HL-60 (cell line): ENCODE results near the gene FAM53B.

Experiments
- DNase-seq, 2 experiments: peaks; one replicate each; pipeline ENCODE4 v3.0.0-alpha.2; 2010 to 2020; ENCODE audit warnings: low read depth in 1 of 2, low spot score in 1 of 2
- H3K27ac ChIP-seq: fragments of 250-450 bp; sonication (Bioruptor Pico); replicated peaks from 2 replicates; pipeline ENCODE4 v1.5.1; 2020; ENCODE audit warnings: mild to moderate bottlenecking, moderate library complexity
- H3K27me3 ChIP-seq: fragments of 250-450 bp; sonication (Bioruptor Pico); 2 replicates; pipeline ENCODE4 v1.5.1; 2021; ENCODE audit warnings: mild to moderate bottlenecking, moderate library complexity; ENCODE audit not compliant: insufficient read depth, poor library complexity, severe bottlenecking
- H3K4me3 ChIP-seq: replicated peaks from 2 replicates; pipeline ENCODE4 v1.5.1; 2011; ENCODE audit warnings: mild to moderate bottlenecking, control low read depth, low read length; ENCODE audit not compliant: insufficient read depth
- GABPA ChIP-seq: IDR thresholded peaks from 2 replicates; pipeline ENCODE4 v1.6.1; 2012; ENCODE audit warnings: low read depth
- POLR2AphosphoS5 ChIP-seq: IDR thresholded peaks from 2 replicates; pipeline ENCODE4 v1.6.1; 2012; ENCODE audit warnings: low read depth
- SPI1 ChIP-seq: IDR thresholded peaks from 2 replicates; pipeline ENCODE4 v1.6.1; 2012; ENCODE audit warnings: low read depth, mild to moderate bottlenecking, borderline replicate concordance
- TF ChIP-seq, protein P1 (sequence below): IDR thresholded peaks from 2 replicates; pipeline ENCODE4 v1.6.1; 2012; ENCODE audit warnings: low read depth; ENCODE audit not compliant: insufficient replicate concordance
- TF ChIP-seq, protein P2 (sequence below): IDR thresholded peaks from one replicate; pipeline ENCODE4 v1.5.1; 2011; ENCODE audit warnings: low read length, control low read depth, inconsistent platforms; ENCODE audit not compliant: insufficient read depth

The FAM53B gene

DNA sequence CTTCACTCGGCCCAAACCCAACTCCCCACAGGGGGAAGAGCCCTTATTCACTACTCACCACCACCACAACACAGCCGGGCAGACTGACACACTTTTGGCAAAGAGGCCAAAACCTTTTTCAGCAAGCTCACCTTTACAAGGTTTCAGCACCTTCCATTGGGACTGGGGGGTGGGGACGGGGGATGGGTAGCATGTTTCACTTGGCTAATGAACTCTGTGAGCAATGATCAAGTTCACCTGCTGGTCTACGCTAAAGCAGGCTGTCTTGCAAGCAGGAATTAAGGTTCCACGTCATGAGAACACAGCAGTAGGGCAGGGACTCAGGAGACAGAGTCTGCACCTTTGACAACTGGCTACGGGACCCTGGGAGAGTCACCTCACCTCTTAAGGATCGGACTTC lies 7.0 kb downstream of the FAM53B start:
- Histone ChIP-seq H3K4me3 (no peak overlapping the region), H3K27me3 (no peaks in the 10 kb centered on the region), H3K27ac (no peak overlapping the region)
- TF ChIP-seq, protein P1, sequence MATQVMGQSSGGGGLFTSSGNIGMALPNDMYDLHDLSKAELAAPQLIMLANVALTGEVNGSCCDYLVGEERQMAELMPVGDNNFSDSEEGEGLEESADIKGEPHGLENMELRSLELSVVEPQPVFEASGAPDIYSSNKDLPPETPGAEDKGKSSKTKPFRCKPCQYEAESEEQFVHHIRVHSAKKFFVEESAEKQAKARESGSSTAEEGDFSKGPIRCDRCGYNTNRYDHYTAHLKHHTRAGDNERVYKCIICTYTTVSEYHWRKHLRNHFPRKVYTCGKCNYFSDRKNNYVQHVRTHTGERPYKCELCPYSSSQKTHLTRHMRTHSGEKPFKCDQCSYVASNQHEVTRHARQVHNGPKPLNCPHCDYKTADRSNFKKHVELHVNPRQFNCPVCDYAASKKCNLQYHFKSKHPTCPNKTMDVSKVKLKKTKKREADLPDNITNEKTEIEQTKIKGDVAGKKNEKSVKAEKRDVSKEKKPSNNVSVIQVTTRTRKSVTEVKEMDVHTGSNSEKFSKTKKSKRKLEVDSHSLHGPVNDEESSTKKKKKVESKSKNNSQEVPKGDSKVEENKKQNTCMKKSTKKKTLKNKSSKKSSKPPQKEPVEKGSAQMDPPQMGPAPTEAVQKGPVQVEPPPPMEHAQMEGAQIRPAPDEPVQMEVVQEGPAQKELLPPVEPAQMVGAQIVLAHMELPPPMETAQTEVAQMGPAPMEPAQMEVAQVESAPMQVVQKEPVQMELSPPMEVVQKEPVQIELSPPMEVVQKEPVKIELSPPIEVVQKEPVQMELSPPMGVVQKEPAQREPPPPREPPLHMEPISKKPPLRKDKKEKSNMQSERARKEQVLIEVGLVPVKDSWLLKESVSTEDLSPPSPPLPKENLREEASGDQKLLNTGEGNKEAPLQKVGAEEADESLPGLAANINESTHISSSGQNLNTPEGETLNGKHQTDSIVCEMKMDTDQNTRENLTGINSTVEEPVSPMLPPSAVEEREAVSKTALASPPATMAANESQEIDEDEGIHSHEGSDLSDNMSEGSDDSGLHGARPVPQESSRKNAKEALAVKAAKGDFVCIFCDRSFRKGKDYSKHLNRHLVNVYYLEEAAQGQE = no peak
- TF ChIP-seq SPI1 = no peak
- TF ChIP-seq, protein P2, sequence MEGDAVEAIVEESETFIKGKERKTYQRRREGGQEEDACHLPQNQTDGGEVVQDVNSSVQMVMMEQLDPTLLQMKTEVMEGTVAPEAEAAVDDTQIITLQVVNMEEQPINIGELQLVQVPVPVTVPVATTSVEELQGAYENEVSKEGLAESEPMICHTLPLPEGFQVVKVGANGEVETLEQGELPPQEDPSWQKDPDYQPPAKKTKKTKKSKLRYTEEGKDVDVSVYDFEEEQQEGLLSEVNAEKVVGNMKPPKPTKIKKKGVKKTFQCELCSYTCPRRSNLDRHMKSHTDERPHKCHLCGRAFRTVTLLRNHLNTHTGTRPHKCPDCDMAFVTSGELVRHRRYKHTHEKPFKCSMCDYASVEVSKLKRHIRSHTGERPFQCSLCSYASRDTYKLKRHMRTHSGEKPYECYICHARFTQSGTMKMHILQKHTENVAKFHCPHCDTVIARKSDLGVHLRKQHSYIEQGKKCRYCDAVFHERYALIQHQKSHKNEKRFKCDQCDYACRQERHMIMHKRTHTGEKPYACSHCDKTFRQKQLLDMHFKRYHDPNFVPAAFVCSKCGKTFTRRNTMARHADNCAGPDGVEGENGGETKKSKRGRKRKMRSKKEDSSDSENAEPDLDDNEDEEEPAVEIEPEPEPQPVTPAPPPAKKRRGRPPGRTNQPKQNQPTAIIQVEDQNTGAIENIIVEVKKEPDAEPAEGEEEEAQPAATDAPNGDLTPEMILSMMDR = no peak
- TF ChIP-seq POLR2AphosphoS5 = no peak
- no peak for TF ChIP-seq GABPA
- DNase-seq = no peak

DNA sequence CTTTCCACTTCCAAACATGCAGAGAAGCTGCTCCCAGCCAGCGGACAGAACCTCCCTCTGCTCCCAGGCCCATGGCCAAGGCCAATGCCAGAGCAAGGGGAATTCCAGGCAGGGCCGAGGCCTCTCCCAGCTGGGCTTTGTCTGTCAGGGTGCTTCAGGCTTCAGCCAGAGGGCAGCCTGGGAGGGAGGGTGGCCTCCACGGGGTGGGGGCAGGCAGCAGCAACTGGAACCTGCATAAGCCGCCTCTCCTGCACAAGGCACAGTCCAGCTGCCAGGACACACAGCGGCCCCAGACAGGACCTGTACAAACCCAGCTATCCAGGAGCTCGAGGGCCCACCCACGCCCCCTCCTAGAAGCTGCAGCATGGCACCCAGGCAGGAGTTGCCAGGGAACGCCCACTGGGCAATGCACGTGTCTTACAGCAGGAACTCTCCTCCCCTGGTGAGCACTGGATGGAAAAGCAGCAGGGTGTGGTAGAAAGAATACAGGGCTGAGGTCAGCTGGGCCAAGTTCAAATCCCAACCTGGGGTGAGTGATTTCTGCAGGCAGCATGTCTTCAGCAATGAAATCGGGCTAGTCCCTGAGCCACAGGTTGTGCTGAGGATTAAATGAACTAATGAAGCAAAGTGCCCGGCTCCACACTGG lies 7.6 kb downstream of the FAM53B start:
- no peak overlapping the region for H3K4me3 ChIP-seq
- TF ChIP-seq GABPA (no peak), SPI1 (no peak)
- no peak for DNase-seq
- no peaks in the 10 kb centered on the region for H3K27me3 ChIP-seq
- no peak overlapping the region for H3K27ac ChIP-seq

DNA sequence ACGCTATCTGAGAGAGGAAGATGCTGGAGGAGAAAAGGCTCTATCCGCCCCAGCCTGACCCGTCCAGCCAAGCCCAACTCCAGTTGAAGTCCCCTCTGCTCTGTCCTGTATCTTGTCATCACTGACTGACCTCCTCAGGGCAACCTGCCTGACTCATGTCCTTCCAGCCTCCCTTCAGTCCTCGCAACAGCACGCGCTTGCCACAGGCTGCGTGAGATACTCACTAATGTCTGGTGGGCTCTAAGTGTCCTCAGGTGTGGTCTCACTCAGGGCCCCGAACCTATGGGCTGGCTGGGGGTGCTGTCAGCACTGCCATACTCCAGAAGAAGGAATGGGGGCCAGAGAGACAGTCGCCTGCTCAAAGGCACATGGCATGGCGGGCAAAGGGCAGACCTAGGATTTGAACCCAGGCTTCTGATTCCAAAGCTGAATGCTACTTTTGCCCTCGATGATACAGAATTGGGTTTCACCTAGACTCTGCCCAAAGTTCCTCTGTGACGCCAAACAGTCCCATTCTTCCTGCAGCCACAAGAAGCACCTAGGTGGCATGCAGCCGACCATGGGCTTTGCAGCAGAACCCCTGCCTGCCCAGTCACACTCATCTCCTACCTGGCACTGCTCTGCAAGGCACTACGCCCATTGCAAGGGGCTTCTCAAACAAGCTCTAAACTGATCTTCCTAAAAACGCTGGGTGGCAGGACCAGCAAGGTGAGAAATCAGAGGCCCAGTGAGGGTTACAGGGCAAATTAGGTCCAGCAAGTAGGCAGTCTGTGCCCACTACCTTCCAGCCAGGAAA lies 8.5 kb downstream of the FAM53B start:
- no peaks in the 10 kb centered on the region for H3K27me3 ChIP-seq
- no peak for DNase-seq
- TF ChIP-seq, protein P2 = no peak
- TF ChIP-seq POLR2AphosphoS5 (no peak), GABPA (no peak), SPI1 (no peak)
- TF ChIP-seq, protein P1 = no peak
- H3K4me3 ChIP-seq = no peak overlapping the region
- no peak overlapping the region for H3K27ac ChIP-seq

DNA sequence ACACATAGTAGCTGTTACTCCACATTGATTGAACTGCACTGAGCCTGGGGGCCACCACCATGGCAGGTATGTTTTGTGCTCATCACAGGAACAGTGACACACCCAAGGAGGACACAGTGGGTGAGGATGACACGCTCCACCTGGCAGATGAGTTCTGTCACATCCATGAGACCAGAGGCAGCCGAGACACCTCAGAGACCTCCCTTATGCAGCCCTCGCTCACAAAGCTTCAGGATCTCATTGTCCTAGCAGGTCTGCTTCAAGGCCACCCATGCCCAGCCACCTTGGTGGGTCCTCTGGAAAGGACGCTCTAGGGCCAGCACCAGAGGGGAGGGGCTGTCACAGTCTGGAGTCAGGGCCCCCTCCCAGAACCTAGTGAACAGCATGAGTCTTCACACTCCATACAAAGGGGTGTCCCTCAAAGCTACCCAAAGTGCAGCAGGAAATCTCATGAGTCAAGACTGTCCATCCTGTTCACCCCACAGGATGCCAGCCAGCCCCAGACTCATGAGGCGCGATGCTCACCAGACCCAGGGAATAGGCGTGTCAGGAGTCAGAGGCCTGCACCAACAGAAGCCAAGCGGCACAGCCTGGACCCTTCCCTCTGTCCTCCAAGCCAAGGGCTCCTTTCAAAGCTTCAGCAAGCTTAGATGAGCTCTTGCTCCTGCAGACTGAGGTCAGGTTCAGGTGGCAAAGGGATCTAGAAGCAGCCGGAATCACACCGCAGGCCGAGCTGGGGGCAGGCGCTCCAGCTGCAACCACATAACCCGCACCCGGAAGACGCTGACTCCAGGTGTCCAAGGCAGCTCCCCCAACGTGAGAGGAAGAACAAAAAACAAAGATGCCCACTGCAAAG lies 9.6 kb downstream of the FAM53B start:
- TF ChIP-seq, protein P2 = no peak
- TF ChIP-seq GABPA (no peak), POLR2AphosphoS5 (no peak; the same call in 1 of the 2 replicates)
- no peaks in the 10 kb centered on the region for H3K27me3 ChIP-seq
- no peak overlapping the region for H3K27ac ChIP-seq
- no peak overlapping the region for H3K4me3 ChIP-seq
- DNase-seq = no peak
